ENCODE measurements around the gene ESYT3.
A peak's percentile ranks its signal among the peaks of the same experiment; 100 is the strongest.

Gene ESYT3, protein sequence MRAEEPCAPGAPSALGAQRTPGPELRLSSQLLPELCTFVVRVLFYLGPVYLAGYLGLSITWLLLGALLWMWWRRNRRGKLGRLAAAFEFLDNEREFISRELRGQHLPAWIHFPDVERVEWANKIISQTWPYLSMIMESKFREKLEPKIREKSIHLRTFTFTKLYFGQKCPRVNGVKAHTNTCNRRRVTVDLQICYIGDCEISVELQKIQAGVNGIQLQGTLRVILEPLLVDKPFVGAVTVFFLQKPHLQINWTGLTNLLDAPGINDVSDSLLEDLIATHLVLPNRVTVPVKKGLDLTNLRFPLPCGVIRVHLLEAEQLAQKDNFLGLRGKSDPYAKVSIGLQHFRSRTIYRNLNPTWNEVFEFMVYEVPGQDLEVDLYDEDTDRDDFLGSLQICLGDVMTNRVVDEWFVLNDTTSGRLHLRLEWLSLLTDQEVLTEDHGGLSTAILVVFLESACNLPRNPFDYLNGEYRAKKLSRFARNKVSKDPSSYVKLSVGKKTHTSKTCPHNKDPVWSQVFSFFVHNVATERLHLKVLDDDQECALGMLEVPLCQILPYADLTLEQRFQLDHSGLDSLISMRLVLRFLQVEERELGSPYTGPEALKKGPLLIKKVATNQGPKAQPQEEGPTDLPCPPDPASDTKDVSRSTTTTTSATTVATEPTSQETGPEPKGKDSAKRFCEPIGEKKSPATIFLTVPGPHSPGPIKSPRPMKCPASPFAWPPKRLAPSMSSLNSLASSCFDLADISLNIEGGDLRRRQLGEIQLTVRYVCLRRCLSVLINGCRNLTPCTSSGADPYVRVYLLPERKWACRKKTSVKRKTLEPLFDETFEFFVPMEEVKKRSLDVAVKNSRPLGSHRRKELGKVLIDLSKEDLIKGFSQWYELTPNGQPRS

DNA sequence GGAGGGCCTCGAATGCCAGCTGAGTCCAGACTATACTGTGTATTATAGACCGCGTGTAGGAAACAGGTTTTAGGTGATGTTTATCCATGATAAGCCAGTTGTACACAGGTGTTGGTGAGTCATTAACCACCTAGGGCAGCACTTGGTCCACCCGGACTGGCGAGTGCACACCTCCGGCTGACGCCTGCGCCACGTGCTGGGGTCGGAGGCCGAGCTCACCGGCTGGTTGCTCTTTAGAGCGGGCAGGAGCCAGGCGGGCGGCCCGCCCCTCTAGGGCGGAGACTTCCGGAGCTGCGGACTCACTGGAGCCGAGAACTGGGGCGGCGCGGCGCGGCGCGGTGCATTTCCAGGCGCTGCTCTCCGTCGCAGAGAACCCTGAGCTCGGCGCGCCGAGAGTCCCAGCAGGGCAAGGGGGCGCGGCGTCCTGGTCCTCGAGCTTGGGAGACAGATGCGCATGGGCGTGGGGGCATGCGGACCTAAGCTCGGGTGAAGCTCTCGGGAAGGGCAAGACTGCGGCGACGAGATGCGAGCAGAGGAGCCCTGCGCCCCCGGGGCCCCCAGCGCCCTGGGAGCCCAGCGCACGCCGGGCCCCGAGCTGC, at the start of gene ESYT3:
Gene ESYT3 (plus strand): TSS at position 341 of the 599 bp plus-strand sequence. CDS start 183 bp downstream, at position 524.
- peak; percentile 7 for DNase-seq

DNA sequence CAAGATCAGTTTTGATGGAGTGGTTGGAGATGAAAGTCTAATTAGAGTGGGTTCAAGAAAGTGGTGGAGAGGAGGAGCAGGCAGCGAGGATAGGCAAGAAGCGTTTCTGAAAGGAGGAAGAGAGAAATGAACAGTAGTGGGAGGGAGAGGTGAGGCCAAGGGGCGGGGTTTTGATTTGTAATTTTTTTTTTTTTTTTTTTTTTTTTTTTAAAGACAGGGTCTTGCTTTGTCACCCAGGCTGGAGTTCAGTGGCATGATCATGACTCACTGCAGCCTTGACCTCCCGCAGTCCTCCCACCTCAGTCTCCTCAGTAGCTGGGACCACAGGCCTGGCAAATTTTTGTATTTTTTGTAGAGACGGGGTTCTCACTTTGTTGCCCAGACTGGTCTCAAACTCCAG, 49.4 kb upstream of the ESYT3 start:
- peak; percentile 27 for DNase-seq

DNA sequence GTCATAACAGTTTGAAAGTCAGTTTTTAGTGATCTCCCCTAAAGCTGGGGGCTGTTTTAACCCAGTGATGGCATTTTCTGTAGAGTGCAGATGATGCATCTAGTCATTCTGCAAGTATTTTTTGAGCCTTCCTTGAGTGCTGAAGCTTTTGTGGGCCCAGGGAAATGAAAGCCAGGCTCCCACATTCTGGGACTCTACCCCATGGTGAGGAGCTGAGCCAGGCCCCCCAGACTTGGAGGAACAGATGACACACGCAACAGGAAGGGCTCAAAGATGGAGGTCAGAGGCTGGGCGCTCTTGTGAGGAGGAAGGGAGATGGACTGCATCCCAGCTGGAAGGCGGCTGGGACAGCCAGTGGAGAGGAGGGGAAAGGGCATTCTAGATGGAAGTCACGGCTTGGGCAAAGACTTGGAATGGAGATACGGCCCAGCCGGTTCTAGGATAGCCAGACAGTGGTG, 45.2 kb upstream of the ESYT3 start:
- DNase-seq = no peak

DNA sequence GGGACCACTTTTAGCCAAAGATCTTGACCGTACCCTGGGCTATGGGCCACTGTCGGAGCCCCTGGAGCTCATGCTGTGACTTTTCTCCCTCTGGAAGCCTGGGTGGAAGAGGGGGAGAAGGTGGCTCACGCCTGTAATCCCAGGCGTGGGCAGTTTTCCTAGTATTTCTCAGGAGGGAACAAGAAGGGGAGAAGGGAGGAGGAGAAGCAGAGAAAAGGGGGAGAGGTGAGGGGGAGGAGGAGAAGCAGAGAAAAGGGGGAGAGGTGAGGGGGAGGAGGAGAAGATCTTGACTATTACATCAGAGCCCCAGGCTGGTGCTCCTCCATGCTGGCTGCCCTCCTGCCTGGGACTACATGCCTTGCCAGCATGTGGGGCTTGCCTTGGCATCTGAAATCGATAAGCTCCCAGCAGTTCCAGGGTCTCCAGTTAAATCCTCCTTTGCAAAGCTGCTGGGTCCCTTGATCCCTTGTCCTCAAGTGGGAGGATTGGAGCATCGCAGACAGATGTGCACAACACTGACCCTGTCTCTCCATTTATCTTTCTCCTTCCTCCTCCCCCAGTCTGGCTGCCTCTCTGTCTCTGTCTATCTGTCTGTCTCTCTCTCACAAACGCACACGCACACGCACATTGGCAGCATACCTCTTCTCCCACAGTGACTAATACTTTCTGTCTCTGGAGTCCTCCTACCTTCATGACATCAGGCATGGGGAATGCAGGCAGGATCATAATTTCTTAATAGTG, 44.4 kb upstream of the ESYT3 start:
- DNase-seq = no peak

DNA sequence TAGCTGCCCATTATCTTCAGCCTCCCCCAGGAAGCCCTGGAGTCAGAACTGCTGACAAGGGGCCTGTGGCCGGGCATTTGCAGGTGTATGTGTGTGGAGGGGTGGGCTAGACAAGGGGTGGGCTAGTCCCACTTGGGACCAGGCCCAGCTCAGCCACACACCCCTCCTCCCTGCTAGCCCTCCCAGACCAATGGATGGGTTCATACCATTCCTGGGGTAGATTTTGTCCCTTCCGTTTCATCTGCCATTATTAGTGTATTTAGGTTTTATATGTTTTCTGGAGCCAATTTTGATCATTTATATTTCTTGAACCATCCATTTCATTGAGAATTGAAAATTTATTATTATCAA, 43.9 kb upstream of the ESYT3 start:
- DNase-seq = no peak

DNA sequence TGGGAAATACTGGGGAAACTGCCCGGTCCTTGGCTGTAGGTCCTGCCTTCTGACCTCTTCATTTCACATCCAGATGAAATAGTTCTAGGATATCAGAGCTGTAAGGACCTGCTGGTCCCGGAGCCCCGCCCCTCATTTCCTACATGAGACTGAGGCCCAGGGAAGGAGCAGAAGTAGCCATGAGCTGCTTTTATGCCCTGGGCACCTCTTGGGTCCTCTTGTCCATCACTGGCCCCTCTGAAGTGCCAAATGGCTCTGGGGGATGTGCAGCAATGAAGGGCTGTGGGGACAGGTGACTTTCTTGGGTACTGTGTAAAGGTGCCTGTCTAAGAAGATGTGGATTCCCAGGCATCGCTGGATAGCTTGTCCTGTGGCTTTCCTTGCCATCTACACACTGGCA, 40.3 kb upstream of the ESYT3 start:
- no peak for DNase-seq

DNA sequence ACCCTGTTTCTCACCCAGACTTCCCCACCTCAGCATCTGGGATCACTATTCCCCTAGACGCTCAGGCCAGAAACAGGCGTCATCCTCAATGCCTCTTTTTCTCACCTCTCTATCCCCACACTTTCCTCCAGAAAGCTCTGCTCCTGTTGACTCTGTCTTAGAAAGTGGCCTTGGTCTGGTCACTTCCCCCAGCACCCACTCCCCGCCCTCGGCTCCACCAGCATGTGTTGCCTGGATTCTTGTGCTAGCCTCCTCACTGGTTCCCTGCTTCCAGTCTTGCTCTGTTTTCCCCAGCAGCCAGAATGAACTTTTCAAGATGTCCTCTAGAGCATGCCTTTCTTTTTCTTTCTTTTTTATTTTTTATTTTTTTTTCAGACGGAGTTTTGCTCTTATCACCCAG, 39.7 kb upstream of the ESYT3 start:
- DNase-seq = no peak

DNA sequence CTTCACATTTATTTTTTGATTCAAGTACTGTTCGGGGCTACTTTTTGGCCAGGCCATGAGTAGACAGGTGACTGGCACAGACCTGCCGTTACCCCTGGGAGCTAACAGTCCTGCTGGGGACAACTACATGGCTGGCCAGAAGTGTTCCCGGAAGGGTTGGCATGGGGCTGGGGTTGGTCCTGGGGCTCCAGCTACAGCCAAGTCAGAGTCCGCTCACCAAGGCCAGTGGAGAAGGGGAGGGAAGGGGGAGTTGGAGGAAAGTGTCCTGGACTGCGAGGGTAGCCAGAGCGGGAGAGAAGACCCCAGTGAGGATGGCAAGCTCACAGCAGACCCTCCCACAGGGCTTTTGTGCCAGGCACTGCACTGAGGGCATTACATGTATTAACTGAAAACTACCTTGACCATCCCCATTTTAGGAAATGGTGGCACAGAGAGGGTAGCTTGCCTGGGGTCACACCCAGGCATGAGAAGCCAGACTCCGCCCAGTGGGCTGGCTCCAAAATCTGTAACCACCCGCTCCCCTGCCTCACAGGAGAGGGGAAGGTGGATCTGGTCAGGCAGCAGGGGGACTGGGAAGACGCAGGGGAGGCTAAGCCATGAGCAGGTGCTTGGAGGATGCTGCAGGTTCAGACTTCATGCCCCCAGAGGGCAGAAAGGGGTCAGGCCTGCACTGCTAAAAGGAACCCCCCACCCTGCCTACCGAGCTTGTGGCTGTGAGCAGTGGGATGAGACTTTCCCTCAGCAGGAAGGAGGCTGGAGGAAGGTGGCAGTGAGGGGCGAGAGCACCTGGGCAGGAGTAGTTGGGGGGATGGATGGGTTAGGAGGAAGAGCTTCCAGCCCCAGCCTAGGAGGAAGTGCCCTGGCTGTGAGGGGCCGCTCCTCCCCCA, 38.3 kb upstream of the ESYT3 start:
- DNase-seq = no peak

DNA sequence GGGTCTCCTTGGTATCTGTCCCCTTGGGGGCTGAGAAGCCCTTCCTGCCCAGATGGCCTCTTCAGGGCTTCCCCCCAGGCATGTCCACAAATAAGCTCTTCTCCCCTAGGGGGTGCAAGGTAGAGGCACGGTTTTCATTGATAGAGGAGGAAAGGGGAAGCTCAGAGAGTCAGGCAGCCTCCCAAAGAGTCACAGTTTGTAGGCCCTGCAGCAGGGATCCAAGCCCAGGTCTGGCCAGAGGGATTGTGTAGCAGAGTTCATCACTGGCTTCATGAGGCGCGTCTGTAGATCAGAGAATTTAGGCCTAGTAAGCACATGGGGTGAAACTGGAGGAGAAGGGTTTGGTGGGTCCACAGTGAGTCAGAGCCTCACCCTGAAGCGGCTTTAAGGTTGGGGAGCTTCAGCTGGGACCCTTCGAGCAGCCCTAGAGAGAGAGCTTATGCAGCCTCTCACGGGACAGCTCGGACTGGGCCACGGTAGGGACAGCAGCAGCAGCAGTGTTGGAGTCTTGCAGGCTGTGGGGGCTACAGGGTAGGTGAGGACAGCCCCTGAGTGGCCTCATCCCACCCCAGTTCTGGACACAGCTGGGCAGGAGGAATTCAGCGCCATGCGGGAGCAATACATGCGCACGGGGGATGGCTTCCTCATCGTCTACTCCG, 37.5 kb upstream of the ESYT3 start:
- DNase-seq = no peak

DNA sequence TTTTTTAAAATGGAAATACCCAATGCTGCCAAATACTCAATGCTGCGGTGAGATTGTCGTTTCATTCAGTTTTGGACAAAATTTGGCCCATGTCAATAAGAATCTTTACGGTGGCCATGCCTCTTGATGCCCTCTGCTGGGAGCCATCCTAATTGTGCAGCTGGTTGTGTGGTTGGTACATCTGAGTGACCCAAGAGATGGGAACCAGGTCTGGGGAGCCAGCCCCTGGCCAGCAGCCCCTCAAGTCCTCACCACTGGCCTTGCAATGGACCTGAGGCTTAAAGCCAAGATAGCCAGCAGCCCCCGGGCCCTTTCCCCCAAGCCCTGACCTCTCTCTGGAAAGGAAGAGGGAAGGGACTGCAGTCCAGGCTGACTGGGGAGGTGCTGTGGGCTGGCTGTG, 36.4 kb upstream of the ESYT3 start:
- DNase-seq = no peak

DNA sequence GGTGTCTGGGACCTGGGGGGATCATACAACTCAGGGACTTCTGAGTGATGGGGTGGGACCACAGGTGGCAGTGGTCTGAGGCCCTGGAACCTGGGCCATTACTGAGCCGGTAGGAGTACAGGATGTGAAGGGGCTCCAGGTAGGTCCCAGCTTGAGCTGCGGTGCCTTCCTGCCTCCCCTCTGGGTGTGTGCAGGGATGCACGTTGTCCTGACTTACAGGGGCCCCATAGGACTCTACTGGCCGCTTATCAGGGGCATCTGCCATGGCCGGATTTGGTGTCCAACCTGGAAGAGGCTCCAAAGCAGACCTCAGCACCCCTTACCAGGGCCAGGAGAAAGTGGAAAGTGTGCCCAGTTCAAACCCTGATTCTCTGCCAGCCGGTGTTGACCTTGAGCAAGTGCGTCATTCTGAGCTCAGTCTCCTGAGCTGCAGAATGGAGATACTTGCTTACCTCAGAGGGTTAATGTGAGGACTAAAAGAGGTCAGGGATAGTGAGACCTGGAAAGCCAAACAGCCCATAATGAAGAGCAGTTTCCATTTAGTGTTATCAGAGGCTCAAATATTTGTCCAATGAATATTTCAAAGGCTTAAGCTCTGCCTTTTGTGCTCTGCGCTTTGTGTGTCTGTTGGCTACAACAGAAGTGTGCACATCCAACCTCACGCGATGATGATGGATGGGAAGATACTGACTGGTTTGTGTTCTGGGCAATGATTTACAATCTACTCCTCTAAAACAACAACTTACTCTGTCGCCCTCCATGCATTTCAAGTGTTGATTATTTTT, 35.4 kb upstream of the ESYT3 start:
- no peak for DNase-seq

DNA sequence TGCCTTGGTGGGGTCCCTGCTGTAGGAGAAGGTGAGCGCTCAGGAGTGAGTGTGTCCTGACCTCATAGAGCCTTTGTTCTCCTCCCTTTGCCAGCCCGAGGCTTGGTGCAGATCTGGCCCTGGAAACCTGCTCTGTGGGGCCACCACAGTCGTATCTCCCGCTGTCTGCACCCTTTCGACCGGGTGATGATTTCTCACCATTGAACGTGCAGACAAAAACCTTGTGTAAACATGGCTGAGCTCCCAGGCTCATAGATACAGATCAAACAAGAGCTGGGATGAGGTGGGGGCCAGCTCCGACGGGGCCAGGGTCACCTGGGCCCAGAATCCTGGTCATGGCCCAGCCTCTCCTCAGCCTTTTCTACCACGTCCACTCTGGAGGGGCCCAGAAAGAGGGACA, 34.6 kb upstream of the ESYT3 start:
- DNase-seq = no peak

DNA sequence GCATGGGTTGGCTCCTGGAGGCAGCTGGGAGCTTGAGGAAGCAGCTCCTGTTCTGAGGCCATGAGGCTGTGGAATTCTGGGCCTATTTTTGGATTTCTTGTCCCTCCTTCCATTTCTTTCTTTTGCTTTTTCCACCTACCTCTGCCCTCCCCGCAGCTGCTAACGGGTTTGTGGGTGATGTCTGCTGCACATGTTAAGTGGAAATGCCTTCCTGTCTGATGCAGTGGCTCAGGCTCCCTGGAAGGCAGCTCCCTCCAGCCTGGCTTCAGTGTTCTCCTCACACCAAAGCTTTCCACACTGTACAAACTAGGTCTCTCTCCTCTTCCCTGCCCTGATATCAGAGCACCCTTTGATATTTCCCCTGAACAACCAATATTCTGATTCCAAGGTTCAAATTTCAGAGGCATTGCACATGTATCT, 33.8 kb upstream of the ESYT3 start:
- DNase-seq = no peak

DNA sequence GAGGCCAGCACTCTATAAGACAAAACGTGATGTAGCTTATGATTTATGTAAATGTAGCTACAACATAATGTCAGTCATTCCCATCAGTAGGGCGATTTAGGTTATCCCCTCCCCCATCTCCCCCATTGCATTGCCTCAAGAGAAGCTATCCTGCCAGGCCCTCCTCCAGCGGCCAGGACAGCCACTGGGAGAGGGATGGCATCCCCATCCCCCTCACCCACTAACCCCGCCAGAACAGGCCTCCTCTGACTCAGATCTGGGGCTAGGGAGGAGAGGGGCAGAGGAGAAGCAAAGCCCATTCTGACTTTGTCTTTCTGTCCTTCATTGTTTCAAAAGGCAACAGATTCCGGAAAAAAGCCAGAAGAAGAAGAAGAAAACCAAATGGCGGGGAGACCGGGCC, 32.6 kb upstream of the ESYT3 start:
- DNase-seq = no peak

DNA sequence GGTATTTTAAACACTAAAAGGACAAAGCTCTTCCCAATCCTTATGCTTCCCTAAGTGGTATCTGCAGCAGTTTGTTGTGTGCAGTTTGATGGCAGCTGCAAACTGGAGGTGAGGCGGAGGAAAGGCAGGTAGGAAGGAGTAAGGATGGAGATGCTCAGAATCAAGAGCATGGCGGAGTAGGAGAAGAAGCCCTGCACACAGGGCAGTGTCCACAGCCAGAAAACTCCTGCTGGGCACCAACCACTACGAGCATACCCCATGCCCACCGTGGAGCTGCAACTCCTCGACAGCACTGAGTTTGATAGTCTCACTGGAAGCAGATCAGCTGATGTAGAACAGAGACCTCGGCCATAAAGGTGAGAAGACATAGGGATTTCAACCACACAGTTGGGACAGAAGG, 30.3 kb upstream of the ESYT3 start:
- DNase-seq = no peak

DNA sequence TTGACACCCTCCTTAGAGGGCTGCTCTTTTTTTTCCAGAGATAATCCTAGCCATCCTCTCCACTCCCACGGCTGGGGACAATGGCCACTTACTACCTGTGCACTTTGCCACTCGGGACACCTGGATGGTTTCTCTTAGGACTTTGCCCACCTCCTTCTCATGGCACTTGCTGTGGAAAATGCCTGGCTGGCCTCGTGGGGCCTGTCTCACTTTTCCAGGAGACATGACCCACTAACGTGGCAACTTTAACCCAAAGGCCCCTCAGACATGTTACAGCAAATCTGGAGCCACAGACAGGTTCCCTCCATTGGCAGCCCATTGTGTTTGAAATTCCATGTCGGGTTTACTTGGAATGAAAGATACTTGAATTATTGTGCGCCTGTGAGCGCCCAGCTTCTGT, 29.4 kb upstream of the ESYT3 start:
- no peak for DNase-seq

DNA sequence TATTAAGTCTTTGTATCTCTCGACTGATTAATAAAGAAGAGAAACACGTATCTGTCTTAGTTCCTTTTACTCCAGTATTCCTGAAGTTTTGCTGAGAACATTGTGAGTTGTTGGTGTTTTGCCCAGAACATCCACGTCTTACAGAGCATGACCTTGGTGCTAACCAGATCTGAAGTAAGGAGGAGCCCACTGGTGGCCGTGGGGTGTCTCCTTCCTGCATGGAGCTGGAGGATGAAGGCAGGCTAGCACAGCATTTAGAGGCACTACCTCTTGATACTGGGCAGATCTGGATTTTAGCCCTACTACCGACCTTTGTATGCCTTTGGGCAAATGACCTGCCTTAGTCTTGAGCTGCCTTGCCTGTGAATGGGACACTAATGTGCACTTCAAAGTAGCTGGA, 28.9 kb upstream of the ESYT3 start:
- no peak for DNase-seq

DNA sequence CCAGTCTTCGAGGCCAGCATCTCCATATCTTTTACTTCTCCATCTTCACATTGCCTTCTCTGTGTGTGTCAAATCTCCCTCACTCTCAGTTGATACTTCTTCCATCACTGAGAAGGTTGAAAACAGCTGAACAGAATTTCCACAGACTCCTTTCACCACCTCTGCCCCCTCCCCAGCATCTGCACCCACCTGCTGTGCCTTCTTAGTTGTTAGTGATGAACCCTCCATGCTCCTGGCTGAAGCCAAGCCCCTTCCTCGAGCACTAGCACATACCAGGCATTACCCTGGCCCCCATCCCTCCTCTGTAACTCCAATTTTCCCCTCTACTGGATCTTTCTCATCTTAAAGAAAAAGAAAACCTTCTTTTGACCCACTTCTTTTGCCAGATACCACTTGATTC, 27.8 kb upstream of the ESYT3 start:
- DNase-seq = no peak

DNA sequence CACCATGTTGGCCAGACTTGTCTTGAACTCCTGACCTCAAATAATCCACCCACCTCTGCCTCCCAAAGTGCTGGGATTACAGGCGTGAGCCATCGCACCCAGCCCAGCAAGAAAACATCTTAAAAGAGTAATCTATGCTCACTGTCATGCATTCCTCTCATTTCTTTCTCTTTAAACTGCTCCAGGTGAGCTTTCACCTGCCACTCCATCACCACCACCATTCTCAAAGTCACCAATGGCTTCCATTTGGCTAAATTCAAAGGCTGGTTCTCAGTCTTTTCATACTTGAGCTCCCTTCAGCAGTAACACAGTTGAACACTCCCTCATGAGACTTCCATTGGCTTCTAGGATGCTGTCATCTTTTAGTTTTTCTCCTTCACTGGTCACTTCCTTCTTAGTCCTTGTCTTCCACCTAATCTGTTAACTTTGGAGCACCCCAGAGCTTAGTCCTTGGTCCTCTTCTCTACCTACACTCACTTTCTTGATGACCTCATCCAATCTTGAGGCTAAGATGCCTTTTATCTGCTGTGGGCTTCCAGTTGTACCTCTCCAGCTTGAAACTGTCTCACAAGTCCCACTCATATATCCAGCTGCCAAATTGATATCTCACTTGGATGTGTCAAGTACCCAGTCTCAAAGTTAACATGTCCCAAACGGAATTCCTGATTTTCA, 27.0 kb upstream of the ESYT3 start:
- DNase-seq = no peak
